ENCODE measurements around the gene THSD7A.

Gene THSD7A

GRCh38 chr7:11817111-11817740 lies 14.8 kb downstream of the THSD7A start:
- DNase-seq (ENCODE audit: extremely low read depth, low read depth): no peak
- no peak for TF ChIP-seq CTCF (IDR thresholded peaks at IDR 0.05; ENCODE audit: low read depth, low read length)

GRCh38 chr7:11811709-11812108 lies 20.3 kb downstream of the THSD7A start:
- no peak for TF ChIP-seq CTCF (IDR thresholded peaks at IDR 0.05; ENCODE audit: low read depth, low read length)
- DNase-seq (ENCODE audit: extremely low read depth, low read depth): no peak

- DNase-seq (ENCODE audit: extremely low read depth, low read depth): no peak
- TF ChIP-seq CTCF (IDR thresholded peaks at IDR 0.05; ENCODE audit: low read depth, low read length): no peak
Measured at GRCh38 chr7:11810043-11810625, 21.9 kb downstream of the THSD7A start.

DNA sequence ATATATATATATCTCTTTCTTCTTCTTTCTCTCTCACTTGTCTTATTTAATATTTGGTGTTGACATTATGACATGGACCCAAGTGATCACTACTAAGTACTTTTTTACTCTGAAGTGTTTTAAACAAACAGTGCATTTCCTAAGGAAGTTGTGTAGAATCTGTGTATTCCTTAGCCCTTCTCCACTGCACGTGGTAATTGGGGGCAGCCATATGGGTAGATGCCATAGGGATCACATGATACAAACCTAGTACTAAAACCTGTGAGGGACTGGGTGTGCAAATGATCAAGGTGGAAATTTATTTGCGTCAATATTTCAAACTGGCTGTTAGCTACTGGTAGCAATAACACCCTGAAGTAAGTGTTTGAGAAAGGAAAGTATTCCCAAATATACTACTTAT lies 25.0 kb downstream of the THSD7A start:
- no peak for DNase-seq (ENCODE audit: extremely low read depth, low read depth)
- TF ChIP-seq CTCF (IDR thresholded peaks at IDR 0.05; ENCODE audit: low read depth, low read length): no peak

- no peak for DNase-seq (ENCODE audit: extremely low read depth, low read depth)
- no peak for TF ChIP-seq CTCF (IDR thresholded peaks at IDR 0.05; ENCODE audit: low read depth, low read length)
Measured at GRCh38 chr7:11804621-11805020, 27.4 kb downstream of the THSD7A start.

DNA sequence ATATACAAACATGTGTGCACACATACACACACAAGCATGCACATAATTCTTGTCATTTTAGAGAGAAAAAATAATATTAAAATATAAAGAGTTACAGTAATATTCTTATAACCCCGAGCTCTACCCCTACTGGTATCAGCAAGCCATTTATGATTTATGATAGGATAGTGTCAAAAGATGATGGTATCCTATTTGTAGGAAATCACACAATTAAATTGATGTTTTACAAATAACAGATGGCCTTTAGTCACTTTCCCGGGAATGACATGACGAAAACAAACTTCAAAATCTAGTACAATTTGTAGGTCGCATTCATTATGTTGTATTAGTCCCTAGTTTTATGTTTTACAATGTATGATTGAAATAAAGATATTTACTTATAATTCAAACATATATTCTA lies 36.8 kb downstream of the THSD7A start:
- TF ChIP-seq CTCF (IDR thresholded peaks at IDR 0.05; ENCODE audit: low read depth, low read length): no peak
- DNase-seq (ENCODE audit: extremely low read depth, low read depth): no peak

- DNase-seq (ENCODE audit: extremely low read depth, low read depth): no peak
- no peak for TF ChIP-seq CTCF (IDR thresholded peaks at IDR 0.05; ENCODE audit: low read depth, low read length)
Measured at GRCh38 chr7:11792166-11792565, 39.8 kb downstream of the THSD7A start.
